GM12875 (cell line): ENCODE results near the gene PTAFR.

Experiments
- H3K4me3 ChIP-seq: one replicate; pipeline ENCODE4 v1.5.1; 2011; ENCODE audit warnings: low read depth, low read length, control low read depth
- TF ChIP-seq, protein P1 (sequence below): IDR thresholded peaks from 2 replicates; pipeline ENCODE4 v1.5.1; 2011; ENCODE audit warnings: low read depth, mild to moderate bottlenecking, control low read depth, inconsistent platforms, low read length, moderate library complexity, borderline replicate concordance; ENCODE audit not compliant: insufficient read depth

Gene PTAFR

DNA sequence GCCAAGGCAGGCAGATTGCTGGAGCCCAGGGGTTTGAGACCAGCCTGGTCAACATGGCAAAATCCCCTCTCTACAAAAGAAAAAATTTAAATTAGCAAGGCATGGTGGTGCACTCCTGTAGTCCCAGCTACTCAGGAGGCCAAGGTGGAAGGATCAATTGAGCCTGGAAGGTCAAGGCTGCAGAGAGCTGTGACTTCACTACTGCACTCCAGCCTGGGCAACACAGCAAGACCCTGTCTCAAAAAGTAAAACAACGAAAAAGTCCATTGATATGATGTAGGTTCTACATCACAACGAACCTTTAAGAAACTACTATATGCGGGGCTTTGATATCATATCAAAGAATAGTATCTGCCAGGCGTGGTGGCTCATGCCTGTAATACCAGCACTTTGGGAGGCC, 20.9 kb downstream of the PTAFR start:
- H3K4me3 ChIP-seq = no peak overlapping the region
- TF ChIP-seq, protein P1, sequence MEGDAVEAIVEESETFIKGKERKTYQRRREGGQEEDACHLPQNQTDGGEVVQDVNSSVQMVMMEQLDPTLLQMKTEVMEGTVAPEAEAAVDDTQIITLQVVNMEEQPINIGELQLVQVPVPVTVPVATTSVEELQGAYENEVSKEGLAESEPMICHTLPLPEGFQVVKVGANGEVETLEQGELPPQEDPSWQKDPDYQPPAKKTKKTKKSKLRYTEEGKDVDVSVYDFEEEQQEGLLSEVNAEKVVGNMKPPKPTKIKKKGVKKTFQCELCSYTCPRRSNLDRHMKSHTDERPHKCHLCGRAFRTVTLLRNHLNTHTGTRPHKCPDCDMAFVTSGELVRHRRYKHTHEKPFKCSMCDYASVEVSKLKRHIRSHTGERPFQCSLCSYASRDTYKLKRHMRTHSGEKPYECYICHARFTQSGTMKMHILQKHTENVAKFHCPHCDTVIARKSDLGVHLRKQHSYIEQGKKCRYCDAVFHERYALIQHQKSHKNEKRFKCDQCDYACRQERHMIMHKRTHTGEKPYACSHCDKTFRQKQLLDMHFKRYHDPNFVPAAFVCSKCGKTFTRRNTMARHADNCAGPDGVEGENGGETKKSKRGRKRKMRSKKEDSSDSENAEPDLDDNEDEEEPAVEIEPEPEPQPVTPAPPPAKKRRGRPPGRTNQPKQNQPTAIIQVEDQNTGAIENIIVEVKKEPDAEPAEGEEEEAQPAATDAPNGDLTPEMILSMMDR = no peak

DNA sequence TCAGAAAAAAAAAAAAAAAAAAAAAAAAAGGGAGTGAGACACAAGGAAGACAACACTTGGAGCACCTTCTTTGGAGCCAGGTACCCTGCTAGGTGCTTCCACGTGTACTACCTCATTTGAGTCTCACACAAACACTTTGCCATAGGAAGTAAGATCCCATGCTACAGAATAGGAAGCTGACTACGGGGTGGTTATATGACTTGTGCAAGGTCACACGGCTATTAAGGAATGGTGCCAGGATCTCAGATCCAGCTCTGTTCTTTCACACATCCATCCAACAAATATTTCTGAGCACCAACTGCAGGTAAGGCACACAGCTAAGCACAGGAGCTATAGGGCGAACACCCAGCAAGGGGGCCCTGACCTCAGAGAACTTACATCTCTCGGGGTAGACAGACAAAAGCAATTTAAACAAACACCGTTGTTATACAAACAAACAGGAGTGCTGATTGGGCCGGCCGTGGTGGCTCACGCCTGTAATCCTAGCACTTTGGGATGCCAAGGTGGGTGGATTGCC, 22.4 kb downstream of the PTAFR start:
- TF ChIP-seq, protein P1 = no peak
- H3K4me3 ChIP-seq = no peak overlapping the region

DNA sequence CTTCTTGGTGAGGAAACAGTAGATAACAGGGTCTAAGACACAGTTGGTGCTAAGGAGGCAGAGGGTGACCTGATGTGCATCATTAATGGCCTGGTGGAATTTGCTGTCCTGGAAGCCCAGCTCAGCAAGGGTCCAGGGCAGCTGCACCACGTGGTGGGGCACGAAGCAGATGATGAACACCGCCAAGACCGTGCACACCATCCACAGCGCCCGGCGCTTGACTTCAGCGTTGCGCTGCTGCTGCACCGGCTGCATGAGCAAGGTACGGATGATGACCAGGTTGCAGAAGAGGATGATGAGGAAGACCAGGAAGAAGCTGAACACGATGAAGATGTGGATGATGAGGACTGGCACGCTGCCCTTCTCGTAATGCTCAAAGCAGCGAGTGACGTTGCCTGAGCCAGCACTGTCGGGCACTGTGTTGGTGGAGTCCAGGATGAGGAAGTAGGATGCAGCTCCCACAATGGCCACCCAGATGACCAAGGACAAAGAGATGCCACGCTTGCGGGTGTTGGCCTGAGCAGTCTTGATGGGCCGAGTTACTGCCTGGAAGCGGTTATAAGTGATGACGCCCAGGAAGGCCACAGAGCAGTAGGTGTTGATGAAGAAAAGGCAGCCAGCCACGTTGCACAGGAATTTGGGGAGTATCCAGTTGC, 26.2 kb downstream of the PTAFR start:
- TF ChIP-seq, protein P1 = no peak
- H3K4me3 ChIP-seq = no peak overlapping the region

DNA sequence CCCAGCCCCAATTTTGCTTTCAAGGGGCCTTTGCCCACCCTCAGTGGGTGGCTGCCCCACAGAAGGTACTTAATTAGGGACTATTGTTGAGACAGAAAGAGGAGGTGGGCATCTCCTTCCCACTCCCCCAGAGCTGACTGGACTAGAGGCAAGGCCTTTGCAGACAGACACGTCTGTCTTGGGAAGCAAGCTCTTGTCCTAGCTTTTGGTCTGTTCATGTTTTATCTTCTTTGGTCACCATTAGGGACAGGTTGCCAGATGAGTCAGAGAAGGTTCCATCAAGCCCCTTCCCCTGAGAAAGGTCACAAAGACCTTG, 27.7 kb downstream of the PTAFR start:
- peak overlapping the region; percentile 15 for H3K4me3 ChIP-seq
- TF ChIP-seq, protein P1 = no peak

DNA sequence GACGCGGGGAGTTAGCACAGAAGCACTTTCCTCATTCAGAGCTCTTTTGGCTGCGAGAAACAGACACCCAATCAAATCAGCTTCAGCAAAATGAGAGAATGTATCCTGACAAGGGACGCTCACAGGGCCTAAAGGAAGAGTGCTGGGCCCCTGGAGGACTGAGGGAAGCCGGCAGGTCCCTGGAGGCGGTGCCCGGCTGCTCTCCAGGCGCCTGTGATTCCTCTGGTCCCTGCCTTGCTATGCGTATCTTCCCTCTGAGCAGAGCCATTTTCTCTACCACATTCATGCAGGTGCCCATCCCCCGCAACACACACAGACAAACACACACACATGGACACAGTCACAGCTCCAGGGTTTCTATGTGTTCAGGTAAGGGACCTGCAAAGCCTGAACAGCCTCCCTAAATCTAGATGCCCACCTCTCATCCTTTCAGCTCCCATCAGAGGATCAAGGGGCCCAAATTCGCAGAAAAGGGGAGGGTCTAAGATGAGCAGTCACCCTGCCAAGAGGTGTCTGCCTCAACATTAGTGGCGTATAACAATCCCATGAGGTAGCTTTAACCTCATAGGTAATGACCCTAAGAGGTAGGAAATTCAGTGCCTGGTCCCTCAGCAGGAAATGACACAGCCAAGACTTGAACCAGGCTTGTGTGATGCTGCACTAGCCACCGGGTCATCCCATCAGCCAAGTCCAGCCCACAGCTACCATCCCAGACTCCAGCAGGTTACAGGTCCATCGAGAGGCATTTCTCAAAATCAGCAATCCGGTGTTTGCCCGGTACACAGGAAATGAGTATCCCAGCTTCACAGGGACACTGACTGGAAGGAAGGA, 29.0 kb downstream of the PTAFR start:
- TF ChIP-seq, protein P1 = no peak
- peak overlapping the region; percentile 21 for H3K4me3 ChIP-seq

DNA sequence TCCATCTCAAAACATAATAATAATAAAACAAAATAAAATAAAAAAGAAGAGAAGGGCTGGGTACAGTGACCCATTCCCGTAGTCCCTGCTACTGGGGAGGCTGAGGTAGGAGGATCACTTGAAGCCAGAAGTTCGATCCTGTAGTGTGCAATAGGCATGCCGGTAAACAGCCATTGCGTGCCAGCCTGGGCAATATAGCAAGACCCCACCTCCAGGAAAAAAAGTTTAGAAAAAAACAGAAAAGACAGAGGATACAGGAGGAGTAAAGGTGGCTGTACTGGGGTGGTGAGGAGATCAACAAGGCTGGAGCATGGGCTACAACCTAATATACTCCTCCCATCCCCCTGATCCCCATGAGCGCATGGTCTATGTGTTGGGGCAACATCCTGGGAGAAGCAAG, 30.8 kb downstream of the PTAFR start:
- TF ChIP-seq, protein P1 = no peak

More for the DNA sequence above, 30.8 kb downstream of the PTAFR start:
- no peak overlapping the region for H3K4me3 ChIP-seq
